ENCODE results near the gene CR1L. TPM values are rescaled to one million over a fixed set of nuclear protein-coding genes. Genes with fewer than 3 reads are reported as not detected.
"Not testable (repeated sequence)": the region's sequence is repeated elsewhere in the genome, so short reads cannot be mapped to it uniquely, and the experiment has no call there.

CR1L gene
- total RNA-seq, 6 experiments from 2014 or later = not detected

- peak; percentile 84 for TF ChIP-seq CTCF (IDR thresholded peaks at IDR 0.05)
- Mint-ChIP-seq H3K4me1 (ENCODE audit: low read depth) (no peaks in the 10 kb centered on the region), H3K27me3 (ENCODE audit: insufficient read depth) (peaks cover 2% of the 10 kb centered on the region), H3K4me3 (no peak overlapping the region), H3K36me3 (ENCODE audit: low read depth) (no peaks in the 10 kb centered on the region), H3K27ac (no peak overlapping the region), H3K9me3 (no peaks in the 10 kb centered on the region)
- peak; percentile 54 for DNase-seq
Measured at GRCh38 chr1:207619871-207620542, 24.9 kb upstream of the CR1L start.

GRCh38 chr1:207620543-207620893 is 24.4 kb upstream of the CR1L start:
- Mint-ChIP-seq H3K9me3 (no peaks in the 10 kb centered on the region), H3K36me3 (ENCODE audit: low read depth) (no peaks in the 10 kb centered on the region), H3K4me1 (ENCODE audit: low read depth) (peaks cover under 1% of the 10 kb centered on the region; the same call in 1 of the 2 replicates), H3K27me3 (ENCODE audit: insufficient read depth) (peaks cover 2% of the 10 kb centered on the region), H3K27ac (no peak overlapping the region), H3K4me3 (no peak overlapping the region)
- no peak for DNase-seq
- TF ChIP-seq CTCF (IDR thresholded peaks at IDR 0.05) = peak; percentile 54

- peaks cover 19% of the 10 kb centered on the region for H3K4me1 Mint-ChIP-seq (ENCODE audit: low read depth)
- H3K27ac Mint-ChIP-seq; H3K4me3 Mint-ChIP-seq; H3K27me3 Mint-ChIP-seq (ENCODE audit: insufficient read depth); H3K36me3 Mint-ChIP-seq (ENCODE audit: low read depth); DNase-seq; H3K9me3 Mint-ChIP-seq: not testable (repeated sequence)
Measured at GRCh38 chr1:207625504-207626071, 19.3 kb upstream of the CR1L start.

GRCh38 chr1:207626972-207627337 is 18.0 kb upstream of the CR1L start:
- no peak for DNase-seq
- Mint-ChIP-seq H3K4me3 (no peak overlapping the region), H3K9me3 (no peaks in the 10 kb centered on the region), H3K27ac (no peak overlapping the region), H3K4me1 (ENCODE audit: low read depth) (peaks cover 19% of the 10 kb centered on the region), H3K36me3 (ENCODE audit: low read depth) (no peaks in the 10 kb centered on the region), H3K27me3 (ENCODE audit: insufficient read depth) (no peaks in the 10 kb centered on the region; the same call in 1 of the 2 replicates)
- no peak for TF ChIP-seq CTCF (IDR thresholded peaks at IDR 0.05)

- Mint-ChIP-seq H3K27me3 (ENCODE audit: insufficient read depth) (no peaks in the 10 kb centered on the region; the same call in 1 of the 2 replicates), H3K4me3 (no peak overlapping the region), H3K4me1 (ENCODE audit: low read depth) (peaks cover 19% of the 10 kb centered on the region), H3K36me3 (ENCODE audit: low read depth) (no peaks in the 10 kb centered on the region), H3K27ac (no peak overlapping the region), H3K9me3 (no peaks in the 10 kb centered on the region)
- DNase-seq = no peak
- no peak for TF ChIP-seq CTCF (IDR thresholded peaks at IDR 0.05)
Measured at GRCh38 chr1:207627496-207627895, 17.4 kb upstream of the CR1L start.

GRCh38 chr1:207628776-207629175 is 16.2 kb upstream of the CR1L start:
- Mint-ChIP-seq H3K4me3 (no peak overlapping the region), H3K27ac (no peak overlapping the region), H3K9me3 (no peaks in the 10 kb centered on the region), H3K36me3 (ENCODE audit: low read depth) (no peaks in the 10 kb centered on the region), H3K27me3 (ENCODE audit: insufficient read depth) (peaks cover 1% of the 10 kb centered on the region), H3K4me1 (ENCODE audit: low read depth) (peaks cover 19% of the 10 kb centered on the region)
- no peak for TF ChIP-seq CTCF (IDR thresholded peaks at IDR 0.05)
- no peak for DNase-seq
